ENCODE results near the gene GALNT14.
A peak's percentile ranks its signal among the peaks of the same experiment; 100 is the strongest.

GALNT14 gene

DNA sequence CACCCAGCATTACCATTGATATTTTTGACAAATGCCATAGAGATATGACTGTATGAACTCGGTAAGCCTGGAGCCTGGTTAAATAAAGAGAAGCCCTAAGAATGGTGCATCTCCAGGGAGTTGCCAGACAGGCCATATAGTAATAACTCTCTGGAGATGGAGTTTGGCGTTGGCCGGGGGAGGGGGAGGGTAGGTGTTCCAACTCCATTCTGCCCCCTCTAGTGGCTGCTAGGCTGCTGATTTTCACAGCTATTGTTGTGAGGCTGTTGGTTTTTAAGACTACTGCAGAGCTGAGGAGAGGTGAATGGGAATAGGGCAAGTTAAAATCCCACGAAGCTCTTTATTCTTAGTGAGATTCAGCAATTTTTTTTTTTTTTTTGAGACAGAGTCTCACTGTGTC lies 99.9 kb downstream of the GALNT14 start:
- TF ChIP-seq PAX5 (IDR thresholded peaks at IDR 0.05; ENCODE audit: insufficient read depth, low read length, severe bottlenecking) (no peak), SPI1 (IDR thresholded peaks at IDR 0.05; ENCODE audit: low read depth, low read length) (no peak), POLR2A (IDR thresholded peaks at IDR 0.05; ENCODE audit: low read depth, low read length) (no peak), POU2F2 (IDR thresholded peaks at IDR 0.05; ENCODE audit: low read depth, low read length) (no peak), TAF1 (IDR thresholded peaks at IDR 0.05; ENCODE audit: low read depth, low read length) (no peak), POLR2AphosphoS5 (IDR thresholded peaks at IDR 0.05; ENCODE audit: low read depth, low read length) (no peak)
- FAIRE-seq (no peak), DNase-seq (ENCODE audit: insufficient read length, low spot score) (no peak)

DNA sequence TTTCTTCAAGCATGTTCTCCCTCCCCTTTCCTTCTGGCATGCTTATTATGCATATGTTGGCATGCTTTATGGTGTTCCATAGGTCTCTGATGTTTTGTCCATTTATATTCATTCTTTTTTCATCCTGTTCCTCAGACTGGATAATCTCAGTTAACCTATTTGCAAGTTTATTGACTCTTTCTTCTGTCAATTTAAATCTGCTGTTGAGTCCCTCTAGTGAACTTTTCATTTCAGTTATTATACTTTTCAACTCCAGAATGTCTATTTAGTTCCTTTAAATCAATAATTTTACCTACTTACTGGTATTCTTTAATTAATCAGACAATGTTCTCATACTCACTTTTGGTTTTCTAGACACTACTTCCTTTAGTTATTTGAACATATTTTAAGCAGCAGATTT lies 101.2 kb downstream of the GALNT14 start:
- DNase-seq (ENCODE audit: insufficient read length, low spot score) (no peak), FAIRE-seq (no peak)
- TF ChIP-seq POLR2AphosphoS5 (IDR thresholded peaks at IDR 0.05; ENCODE audit: low read depth, low read length) (no peak), SPI1 (IDR thresholded peaks at IDR 0.05; ENCODE audit: low read depth, low read length) (no peak), POU2F2 (IDR thresholded peaks at IDR 0.05; ENCODE audit: low read depth, low read length) (no peak), TAF1 (IDR thresholded peaks at IDR 0.05; ENCODE audit: low read depth, low read length) (no peak), PAX5 (IDR thresholded peaks at IDR 0.05; ENCODE audit: insufficient read depth, low read length, severe bottlenecking) (no peak), POLR2A (IDR thresholded peaks at IDR 0.05; ENCODE audit: low read depth, low read length) (no peak)

DNA sequence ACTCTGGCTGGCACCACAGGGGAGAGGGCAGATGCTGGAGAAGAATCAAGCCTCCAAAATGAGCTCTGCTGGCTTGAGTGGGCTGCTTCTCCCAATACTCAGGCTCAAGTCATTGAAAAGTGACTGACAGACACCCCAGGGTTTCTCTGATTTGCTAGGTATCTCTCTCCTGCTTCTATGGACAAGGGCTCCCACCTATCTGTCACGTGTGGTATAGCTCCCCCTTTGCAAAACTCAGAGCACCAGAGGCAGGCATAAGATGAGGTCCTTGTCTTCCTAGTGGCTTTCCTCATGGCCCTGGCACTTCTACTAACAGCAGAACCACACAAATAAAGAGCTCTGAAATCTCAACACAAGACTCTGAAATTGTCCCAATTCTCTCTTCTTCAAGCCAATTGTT lies 105.2 kb downstream of the GALNT14 start:
- TF ChIP-seq POLR2A (IDR thresholded peaks at IDR 0.05; ENCODE audit: low read depth, low read length) = no peak
- no peak for TF ChIP-seq POU2F2 (IDR thresholded peaks at IDR 0.05; ENCODE audit: low read depth, low read length)
- no peak for TF ChIP-seq POLR2AphosphoS5 (IDR thresholded peaks at IDR 0.05; ENCODE audit: low read depth, low read length)
- TF ChIP-seq SPI1 (IDR thresholded peaks at IDR 0.05; ENCODE audit: low read depth, low read length) = no peak
- no peak for TF ChIP-seq PAX5 (IDR thresholded peaks at IDR 0.05; ENCODE audit: insufficient read depth, low read length, severe bottlenecking)
- TF ChIP-seq TAF1 (IDR thresholded peaks at IDR 0.05; ENCODE audit: low read depth, low read length) = no peak
- FAIRE-seq (no peak), DNase-seq (ENCODE audit: insufficient read length, low spot score) (no peak)

DNA sequence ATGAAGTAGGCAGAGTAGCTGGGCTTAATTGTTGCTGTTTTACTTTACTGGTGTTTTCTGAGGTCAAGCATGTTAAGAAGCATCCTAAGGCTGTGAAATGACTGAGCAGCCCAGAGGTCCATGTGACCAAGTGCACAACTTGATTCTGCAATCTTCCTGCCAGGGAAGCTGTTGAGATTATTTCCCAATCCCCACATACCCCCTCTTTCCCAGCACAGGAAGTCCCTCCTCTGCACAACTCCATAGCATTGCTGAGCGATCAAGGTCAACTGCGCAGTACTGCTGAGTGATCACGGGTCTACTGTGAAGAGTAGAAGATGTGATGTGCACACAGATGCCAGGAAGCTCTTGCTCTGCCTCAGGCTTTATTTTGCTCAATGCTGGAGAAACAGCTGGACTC lies 105.8 kb downstream of the GALNT14 start:
- FAIRE-seq = no peak
- DNase-seq (ENCODE audit: insufficient read length, low spot score) = no peak
- TF ChIP-seq TAF1 (IDR thresholded peaks at IDR 0.05; ENCODE audit: low read depth, low read length) (no peak), POLR2AphosphoS5 (IDR thresholded peaks at IDR 0.05; ENCODE audit: low read depth, low read length) (no peak), SPI1 (IDR thresholded peaks at IDR 0.05; ENCODE audit: low read depth, low read length) (no peak), POLR2A (IDR thresholded peaks at IDR 0.05; ENCODE audit: low read depth, low read length) (no peak), PAX5 (IDR thresholded peaks at IDR 0.05; ENCODE audit: insufficient read depth, low read length, severe bottlenecking) (no peak), POU2F2 (IDR thresholded peaks at IDR 0.05; ENCODE audit: low read depth, low read length) (no peak)

DNA sequence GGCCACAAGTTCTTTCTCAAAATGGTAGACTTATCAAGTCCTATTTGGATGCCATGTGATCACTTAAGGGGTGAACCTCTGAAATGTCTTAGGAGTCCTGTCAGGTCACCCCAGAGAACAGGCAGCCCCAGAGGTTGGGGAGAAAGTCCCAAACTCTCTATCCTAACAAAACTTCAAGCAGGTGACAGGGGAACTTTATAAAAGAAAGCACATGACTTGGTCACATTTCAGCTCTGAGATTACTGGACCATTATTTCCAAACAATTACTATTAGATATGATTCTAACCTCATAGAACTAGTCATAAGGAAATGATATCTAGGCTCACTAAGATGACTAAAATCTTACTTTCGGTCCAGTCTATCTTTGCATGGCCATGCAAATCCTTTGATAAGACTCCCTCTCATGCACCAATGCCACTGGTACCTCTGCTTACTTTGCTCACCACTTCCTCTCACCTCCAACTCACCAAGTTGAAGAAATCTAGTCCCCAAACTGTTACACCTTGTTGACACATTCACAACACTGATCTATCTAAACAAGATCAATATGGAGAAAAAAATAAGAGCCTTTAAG lies 107.0 kb downstream of the GALNT14 start:
- TF ChIP-seq PAX5 (IDR thresholded peaks at IDR 0.05; ENCODE audit: insufficient read depth, low read length, severe bottlenecking) (no peak), POLR2AphosphoS5 (IDR thresholded peaks at IDR 0.05; ENCODE audit: low read depth, low read length) (no peak), SPI1 (IDR thresholded peaks at IDR 0.05; ENCODE audit: low read depth, low read length) (no peak), POU2F2 (IDR thresholded peaks at IDR 0.05; ENCODE audit: low read depth, low read length) (no peak), TAF1 (IDR thresholded peaks at IDR 0.05; ENCODE audit: low read depth, low read length) (no peak), POLR2A (IDR thresholded peaks at IDR 0.05; ENCODE audit: low read depth, low read length) (no peak)
- DNase-seq (ENCODE audit: insufficient read length, low spot score) (no peak), FAIRE-seq (no peak)

DNA sequence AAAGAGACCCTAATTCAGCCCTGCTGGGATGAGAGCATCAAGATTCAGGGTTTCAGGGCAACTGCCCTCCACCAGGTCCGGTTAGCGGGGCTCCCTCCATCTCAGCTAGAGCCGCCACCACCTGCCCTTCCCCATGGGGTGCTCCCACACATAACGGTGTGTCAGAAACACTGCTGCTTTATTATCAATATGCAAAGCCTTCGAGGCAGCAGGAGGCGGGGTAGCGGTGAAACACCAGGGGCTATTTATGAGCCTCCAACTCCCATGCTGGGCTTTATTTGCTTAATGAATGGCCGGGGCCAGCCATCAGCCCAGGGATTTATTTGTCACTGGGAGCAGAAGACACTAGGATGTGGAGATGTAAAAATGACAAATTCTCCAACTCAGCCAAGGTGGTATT lies 109.8 kb downstream of the GALNT14 start:
- FAIRE-seq (no peak), DNase-seq (ENCODE audit: insufficient read length, low spot score) (no peak)
- TF ChIP-seq TAF1 (IDR thresholded peaks at IDR 0.05; ENCODE audit: low read depth, low read length) = no peak
- no peak for TF ChIP-seq PAX5 (IDR thresholded peaks at IDR 0.05; ENCODE audit: insufficient read depth, low read length, severe bottlenecking)

DNA sequence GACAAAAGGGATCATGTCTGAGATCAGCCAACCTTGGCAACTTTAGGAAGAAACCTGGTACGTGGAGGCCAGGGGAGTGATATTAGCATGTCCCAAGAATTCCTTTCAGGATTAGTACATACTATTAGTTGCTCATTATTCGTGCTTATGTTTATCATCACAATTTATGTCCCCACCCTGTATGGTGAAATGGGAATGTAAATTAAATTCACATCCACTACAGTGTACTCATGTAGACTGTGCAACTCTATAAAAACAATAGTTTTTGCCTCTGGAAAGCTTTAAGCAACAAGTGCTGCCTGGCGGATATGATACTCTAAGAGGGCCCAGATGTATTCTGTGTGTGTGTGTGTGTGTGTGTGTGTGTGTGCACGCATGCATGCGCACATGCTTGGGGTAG lies 110.7 kb downstream of the GALNT14 start:
- DNase-seq (ENCODE audit: insufficient read length, low spot score) (no peak), FAIRE-seq (peak; percentile 5)
- TF ChIP-seq TAF1 (IDR thresholded peaks at IDR 0.05; ENCODE audit: low read depth, low read length) (no peak), POU2F2 (IDR thresholded peaks at IDR 0.05; ENCODE audit: low read depth, low read length) (no peak), SPI1 (IDR thresholded peaks at IDR 0.05; ENCODE audit: low read depth, low read length) (no peak), POLR2AphosphoS5 (IDR thresholded peaks at IDR 0.05; ENCODE audit: low read depth, low read length) (no peak), POLR2A (IDR thresholded peaks at IDR 0.05; ENCODE audit: low read depth, low read length) (no peak), PAX5 (IDR thresholded peaks at IDR 0.05; ENCODE audit: insufficient read depth, low read length, severe bottlenecking) (no peak)

DNA sequence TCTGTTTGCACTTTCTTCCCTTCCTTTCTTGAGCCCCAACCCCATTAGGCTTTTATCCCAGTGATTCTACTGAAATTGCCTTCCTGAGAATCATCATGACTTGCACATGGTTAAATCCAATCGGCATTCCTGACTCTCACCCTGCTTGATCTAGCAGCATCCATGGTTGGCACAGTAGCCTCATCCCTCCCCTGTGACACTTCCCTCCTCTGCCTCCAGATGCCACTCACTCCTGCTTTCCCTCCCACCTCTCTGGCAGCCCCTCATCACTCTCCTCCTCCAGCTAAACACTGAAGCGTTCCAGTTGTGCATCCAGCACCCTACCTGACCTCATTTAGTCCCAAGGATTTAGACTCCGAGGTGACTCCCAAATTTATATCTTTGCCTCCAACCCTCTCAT lies 114.7 kb downstream of the GALNT14 start:
- FAIRE-seq = no peak
- TF ChIP-seq SPI1 (IDR thresholded peaks at IDR 0.05; ENCODE audit: low read depth, low read length) = no peak
- no peak for TF ChIP-seq PAX5 (IDR thresholded peaks at IDR 0.05; ENCODE audit: insufficient read depth, low read length, severe bottlenecking)
- TF ChIP-seq TAF1 (IDR thresholded peaks at IDR 0.05; ENCODE audit: low read depth, low read length) = no peak
- no peak for TF ChIP-seq POLR2A (IDR thresholded peaks at IDR 0.05; ENCODE audit: low read depth, low read length)
- no peak for TF ChIP-seq POU2F2 (IDR thresholded peaks at IDR 0.05; ENCODE audit: low read depth, low read length)
- no peak for TF ChIP-seq POLR2AphosphoS5 (IDR thresholded peaks at IDR 0.05; ENCODE audit: low read depth, low read length)
- no peak for DNase-seq (ENCODE audit: insufficient read length, low spot score)

DNA sequence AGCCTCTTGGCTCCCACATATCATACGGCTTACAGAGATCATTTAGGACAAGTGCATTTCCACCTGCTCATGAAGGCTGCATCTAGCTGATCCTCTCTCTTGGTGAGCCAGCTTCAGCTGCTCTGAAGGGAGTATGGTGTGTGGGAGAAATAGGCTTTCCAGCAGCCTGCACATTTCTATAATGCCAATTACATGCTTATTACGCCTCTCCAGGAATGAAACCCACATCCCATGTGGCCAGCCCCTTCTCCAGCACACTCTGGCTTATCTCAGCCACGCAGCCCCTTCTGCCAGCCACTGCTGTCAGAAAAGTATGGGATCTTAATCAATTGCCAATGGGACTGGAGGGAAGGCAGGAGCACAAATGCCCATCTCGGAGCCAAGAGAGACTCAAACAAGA lies 117.5 kb downstream of the GALNT14 start:
- TF ChIP-seq TAF1 (IDR thresholded peaks at IDR 0.05; ENCODE audit: low read depth, low read length) (no peak), SPI1 (IDR thresholded peaks at IDR 0.05; ENCODE audit: low read depth, low read length) (no peak)
- FAIRE-seq = no peak
- no peak for DNase-seq (ENCODE audit: insufficient read length, low spot score)

DNA sequence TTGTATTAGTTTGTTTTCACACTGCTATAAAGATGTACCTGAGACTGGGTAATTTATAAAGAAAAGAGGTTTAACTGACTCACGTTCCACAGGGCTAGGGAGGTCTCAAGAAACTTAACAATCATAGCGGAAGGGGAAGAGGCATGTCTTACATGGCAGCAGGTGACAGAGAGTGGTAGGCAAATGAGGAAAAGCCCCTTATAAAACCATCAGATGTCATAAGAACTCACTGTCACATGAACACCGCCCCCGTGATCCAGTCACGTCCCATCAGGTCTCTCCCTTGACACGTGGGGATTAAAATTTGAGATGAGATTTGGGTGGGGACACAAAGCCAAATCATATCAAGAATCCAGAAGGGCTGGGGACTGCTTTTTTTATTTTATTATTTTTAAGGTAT lies 120.0 kb downstream of the GALNT14 start:
- DNase-seq (ENCODE audit: insufficient read length, low spot score) (no peak), FAIRE-seq (no peak)
- TF ChIP-seq PAX5 (IDR thresholded peaks at IDR 0.05; ENCODE audit: insufficient read depth, low read length, severe bottlenecking) (no peak), POLR2AphosphoS5 (IDR thresholded peaks at IDR 0.05; ENCODE audit: low read depth, low read length) (no peak), POLR2A (IDR thresholded peaks at IDR 0.05; ENCODE audit: low read depth, low read length) (no peak), SPI1 (IDR thresholded peaks at IDR 0.05; ENCODE audit: low read depth, low read length) (no peak), POU2F2 (IDR thresholded peaks at IDR 0.05; ENCODE audit: low read depth, low read length) (no peak), TAF1 (IDR thresholded peaks at IDR 0.05; ENCODE audit: low read depth, low read length) (no peak)

All from GM12891 (cell line).